Cardiac muscle cell (in vitro differentiated cells and primary cell): ENCODE data around the gene LCE1F. TPM values are rescaled to one million over a fixed set of nuclear protein-coding genes. Genes with fewer than 3 reads are reported as not detected.

Source experiments
- DNase-seq, 2 donors: peaks; one replicate each; pipeline versions ENCODE4 v3.0.0 to v3.0.0-alpha.2; 2010 to 2017; ENCODE audit warnings: low read depth in 1 of 2, low spot score in 1 of 2
- H3K27ac ChIP-seq: fragments of 200-600 bp; sonication (generic); 2 replicates; pipeline ENCODE4 v1.5.1; 2016
- H3K27me3 ChIP-seq: fragments of 200-600 bp; sonication (generic); 2 replicates; pipeline ENCODE4 v1.6.0; 2016; ENCODE audit warnings: control low read depth
- H3K36me3 ChIP-seq: fragments of 200-600 bp; sonication (generic); 2 replicates; pipeline ENCODE4 v1.5.1; 2016; ENCODE audit warnings: control low read depth
- H3K4me1 ChIP-seq: fragments of 200-600 bp; sonication (generic); 2 replicates; pipeline ENCODE4 v1.8.1; 2017; ENCODE audit warnings: low read depth, mild to moderate bottlenecking, mixed run types
- H3K4me3 ChIP-seq: fragments of 200-600 bp; sonication (generic); 2 replicates; pipeline ENCODE4 v1.5.1; 2016; ENCODE audit warnings: mild to moderate bottlenecking
- H3K9me3 ChIP-seq: fragments of 200-600 bp; sonication (generic); 2 replicates; pipeline ENCODE4 v1.5.1; 2017; ENCODE audit warnings: low read depth, mild to moderate bottlenecking, control low read depth
- CTCF ChIP-seq: IDR thresholded peaks from 2 replicates; pipeline ENCODE4 v1.5.1; 2012; ENCODE audit warnings: low read depth, mild to moderate bottlenecking, low read length
- polyA plus RNA-seq: library from polyadenylated mRNA; unstranded; fragments of >200 nt; fragmentation: Nextera tagmentation; extraction: Ambion mirVana; gene quantifications from 2 replicates; pipeline ENCODE4 v1.2.1, GENCODE V29; 2016
- total RNA-seq: library from RNA; depleted of rRNA; stranded (reverse); fragments of >200 nt; gene quantifications from 2 replicates; pipeline ENCODE4 v1.2.3, GENCODE V29; 2016

Gene LCE1F
- total and polyA plus RNA-seq, 2 experiments from 2014 or later: not detected

GRCh38 chr1:152759453-152760173 lies 15.3 kb upstream of the LCE1F start:
- Histone ChIP-seq H3K27me3 (no peaks in the 10 kb centered on the region), H3K4me3 (no peak overlapping the region), H3K27ac (no peak overlapping the region), H3K36me3 (no peaks in the 10 kb centered on the region), H3K9me3 (no peaks in the 10 kb centered on the region), H3K4me1 (no peaks in the 10 kb centered on the region)
- no peak for TF ChIP-seq CTCF
- DNase-seq: no peak

- DNase-seq: no peak
- Histone ChIP-seq H3K4me3 (no peak overlapping the region), H3K4me1 (no peaks in the 10 kb centered on the region), H3K36me3 (no peaks in the 10 kb centered on the region), H3K27me3 (no peaks in the 10 kb centered on the region), H3K27ac (no peak overlapping the region), H3K9me3 (no peaks in the 10 kb centered on the region)
- TF ChIP-seq CTCF: no peak
Observed at GRCh38 chr1:152760551-152761190, 14.3 kb upstream of the LCE1F start.

GRCh38 chr1:152761609-152762213 lies 13.2 kb upstream of the LCE1F start:
- no peaks in the 10 kb centered on the region for H3K4me1 ChIP-seq
- no peak overlapping the region for H3K4me3 ChIP-seq
- H3K27ac ChIP-seq: no peak overlapping the region
- H3K36me3 ChIP-seq: no peaks in the 10 kb centered on the region
- H3K9me3 ChIP-seq: no peaks in the 10 kb centered on the region
- no peak for TF ChIP-seq CTCF
- DNase-seq: no peak
- no peaks in the 10 kb centered on the region for H3K27me3 ChIP-seq

- Histone ChIP-seq H3K9me3 (no peaks in the 10 kb centered on the region), H3K27me3 (no peaks in the 10 kb centered on the region), H3K4me3 (no peak overlapping the region), H3K36me3 (no peaks in the 10 kb centered on the region), H3K27ac (no peak overlapping the region), H3K4me1 (no peaks in the 10 kb centered on the region)
- no peak for DNase-seq
- TF ChIP-seq CTCF: no peak
Observed at GRCh38 chr1:152768847-152769533, 6.0 kb upstream of the LCE1F start.

GRCh38 chr1:152770411-152770810 lies 4.5 kb upstream of the LCE1F start:
- Histone ChIP-seq H3K4me1 (no peaks in the 10 kb centered on the region), H3K27ac (no peak overlapping the region), H3K27me3 (no peaks in the 10 kb centered on the region), H3K4me3 (no peak overlapping the region), H3K9me3 (no peaks in the 10 kb centered on the region), H3K36me3 (no peaks in the 10 kb centered on the region)
- DNase-seq: no peak
- no peak for TF ChIP-seq CTCF
